WI38 (cell line): ENCODE results near the gene CABLES2.
"Not testable (repeated sequence)": the region's sequence is repeated elsewhere in the genome, so short reads cannot be mapped to it uniquely, and the experiment has no call there.

Experiments
- H3K4me3 ChIP-seq: 2 replicates; pipeline ENCODE4 v1.5.1; 2011; ENCODE audit warnings: low read depth, mild to moderate bottlenecking, control low read depth, low read length
- CTCF ChIP-seq: IDR thresholded peaks from 2 replicates; pipeline ENCODE4 v1.5.1; 2012; ENCODE audit warnings: low read depth, mild to moderate bottlenecking, control low read depth, low read length

Gene CABLES2

GRCh38 chr20:62428002-62428372 lies 20.9 kb upstream of the CABLES2 start:
- no peak overlapping the region for H3K4me3 ChIP-seq
- TF ChIP-seq CTCF, result no peak

- no peak within 1 kb of the TSS for H3K4me3 ChIP-seq
These were observed 20.3 kb upstream of the CABLES2 start, which contains the start of gene RBBP8NL for GRCh38 chr20:62427172-62428001. TSS of gene RBBP8NL (minus strand) at chr20:62427539. CDS start at chr20:62419647, 7,892 bp downstream.

GRCh38 chr20:62426699-62427131 lies 19.6 kb upstream of the CABLES2 start:
- H3K4me3 ChIP-seq, result no peak overlapping the region
- TF ChIP-seq CTCF, result no peak

More at GRCh38 chr20:62427172-62428001, 20.3 kb upstream of the CABLES2 start, which contains the start of gene RBBP8NL:
- no peak for TF ChIP-seq CTCF

GRCh38 chr20:62426059-62426348 lies 18.9 kb upstream of the CABLES2 start:
- not testable (repeated sequence) for H3K4me3 ChIP-seq

- TF ChIP-seq CTCF, result no peak
- H3K4me3 ChIP-seq, result no peak overlapping the region
These were observed 18.4 kb upstream of the CABLES2 start for GRCh38 chr20:62425281-62426058.

- no peak overlapping the region for H3K4me3 ChIP-seq
- no peak for TF ChIP-seq CTCF
These were observed 17.4 kb upstream of the CABLES2 start for GRCh38 chr20:62424249-62425107.

- no peak overlapping the region for H3K4me3 ChIP-seq
- no peak for TF ChIP-seq CTCF
These were observed 16.2 kb upstream of the CABLES2 start for GRCh38 chr20:62423326-62423706.
